CD8-positive, alpha-beta memory T cell (primary cell): ENCODE results near the gene SURF1. TPM values are rescaled to one million over a fixed set of nuclear protein-coding genes. Genes with fewer than 3 reads are reported as not detected.
A peak's percentile ranks its signal among the peaks of the same experiment; 100 is the strongest.
"Not testable (repeated sequence)": the region's sequence is repeated elsewhere in the genome, so short reads cannot be mapped to it uniquely, and the experiment has no call there.

Experiments used
- CTCF ChIA-PET: fragments of 350-600 bp; sonication (Branson Sonifier 250); formaldehyde crosslinking; loops from one replicate; lab custom pipeline; 2021; ENCODE audit warnings: antibody characterized with exemption; lab: Charles Lee
- POLR2A ChIA-PET: fragments of 350-600 bp; sonication (Branson Sonifier 250); formaldehyde crosslinking; loops from one replicate; lab custom pipeline; 2021; ENCODE audit warnings: antibody characterized with exemption; lab: Charles Lee
- DNase-seq, 5 donors: peaks; one replicate each; pipeline versions ENCODE4 v3.0.0 to v3.0.0-alpha.2; 2020 to 2022; ENCODE audit warnings: mixed read lengths in 1 of 5
- H3K27ac ChIP-seq: one replicate; pipeline ENCODE4 v1.7.0; 2013; ENCODE audit warnings: low read depth, mild to moderate bottlenecking, low read length, moderate library complexity
- H3K27me3 ChIP-seq: 2 replicates; pipeline ENCODE4 v1.7.0; 2013; ENCODE audit warnings: low read length, mild to moderate bottlenecking; ENCODE audit not compliant: insufficient read depth, poor library complexity, severe bottlenecking
- H3K36me3 ChIP-seq: 2 replicates; pipeline ENCODE4 v1.7.0; 2013; ENCODE audit warnings: mild to moderate bottlenecking, low read length, moderate library complexity; ENCODE audit not compliant: insufficient read depth
- H3K4me1 ChIP-seq: 2 replicates; pipeline ENCODE4 v1.7.0; 2013; ENCODE audit warnings: mild to moderate bottlenecking, low read length, moderate library complexity; ENCODE audit not compliant: insufficient read depth
- H3K4me3 ChIP-seq: 2 replicates; pipeline ENCODE4 v1.7.0; 2013; ENCODE audit warnings: mild to moderate bottlenecking, low read length
- H3K9me3 ChIP-seq: 2 replicates; pipeline ENCODE4 v1.7.0; 2013; ENCODE audit warnings: mild to moderate bottlenecking, low read length
- H3K27ac Mint-ChIP-seq, 8 donors: one replicate each; pipeline ENCODE4 v1.8.0; 2020 to 2021; ENCODE audit warnings: mixed read lengths in 8 of 8, mild to moderate bottlenecking in 6 of 8, inconsistent platforms in 3 of 8, moderate library complexity in 3 of 8
- H3K27me3 Mint-ChIP-seq, 2 donors: one replicate each; pipeline ENCODE4 v1.8.0; 2020 to 2021; ENCODE audit warnings: mixed read lengths in 2 of 2, mild to moderate bottlenecking in 1 of 2, moderate library complexity in 1 of 2
- H3K36me3 Mint-ChIP-seq, 3 donors: one replicate each; pipeline ENCODE4 v1.8.0; 2020 to 2021; ENCODE audit warnings: mixed read lengths in 3 of 3, inconsistent platforms in 1 of 3, mild to moderate bottlenecking in 1 of 3
- H3K4me1 Mint-ChIP-seq, 3 donors: one replicate each; pipeline ENCODE4 v1.8.0; 2020 to 2021; ENCODE audit warnings: mixed read lengths in 3 of 3, inconsistent platforms in 1 of 3, mild to moderate bottlenecking in 1 of 3
- H3K4me3 Mint-ChIP-seq, 7 donors: one replicate each; pipeline ENCODE4 v1.8.0; 2020 to 2021; ENCODE audit warnings: mixed read lengths in 7 of 7, mild to moderate bottlenecking in 6 of 7, moderate library complexity in 4 of 7, inconsistent platforms in 2 of 7
- H3K9me3 Mint-ChIP-seq, 5 donors: one replicate each; pipeline ENCODE4 v1.8.0; 2020 to 2022; ENCODE audit warnings: mixed read lengths in 5 of 5, mild to moderate bottlenecking in 3 of 5, moderate library complexity in 2 of 5, inconsistent platforms in 1 of 5
- polyA plus RNA-seq: library from polyadenylated mRNA; unstranded; fragments of 300-500 nt; fragmentation: Illumina TruSeq; gene quantifications from one replicate; pipeline ENCODE4 v1.2.3, GENCODE V29; 2021
- total RNA-seq, 2 experiments: library from RNA; stranded (reverse); gene quantifications; one replicate each; pipeline ENCODE4 v1.2.3, GENCODE V29; 2021

Gene SURF1
- total and polyA plus RNA-seq, 3 experiments from 2014 or later = 35.9 to 110 (median 37.8) TPM

GRCh38 chr9:133382507-133383141, 26.3 kb upstream of the SURF1 start:
- Histone ChIP-seq H3K9me3 (no peaks in the 10 kb centered on the region), H3K27ac (no peak overlapping the region), H3K36me3 (no peaks in the 10 kb centered on the region), H3K4me1 (no peaks in the 10 kb centered on the region), H3K27me3 (no peaks in the 10 kb centered on the region), H3K4me3 (no peak overlapping the region)
- POLR2A ChIA-PET = no interaction called here
- CTCF ChIA-PET = no interaction called here
- H3K4me3 Mint-ChIP-seq = no peak overlapping the region
- H3K4me1 Mint-ChIP-seq = no peaks in the 10 kb centered on the region
- no peaks in the 10 kb centered on the region for H3K36me3 Mint-ChIP-seq
- H3K27ac Mint-ChIP-seq = no peak overlapping the region
- no peaks in the 10 kb centered on the region for H3K9me3 Mint-ChIP-seq
- H3K27me3 Mint-ChIP-seq = no peaks in the 10 kb centered on the region
- DNase-seq = no peak

GRCh38 chr9:133380734-133381133, 24.4 kb upstream of the SURF1 start:
- Mint-ChIP-seq H3K9me3 (no peaks in the 10 kb centered on the region), H3K27me3 (no peaks in the 10 kb centered on the region), H3K27ac (no peak overlapping the region), H3K4me1 (peaks cover 0 to 3% (median 0%) of the 10 kb centered on the region in 3 donors), H3K4me3 (no peak overlapping the region), H3K36me3 (no peaks in the 10 kb centered on the region)
- Histone ChIP-seq H3K4me3 (no peak overlapping the region), H3K4me1 (no peaks in the 10 kb centered on the region), H3K27ac (no peak overlapping the region), H3K27me3 (no peaks in the 10 kb centered on the region), H3K36me3 (no peaks in the 10 kb centered on the region), H3K9me3 (no peaks in the 10 kb centered on the region)
- POLR2A ChIA-PET = no interaction called here
- CTCF ChIA-PET = interaction anchor here (1.2 kb wide), 1 partner anchor 30 kb away, joined by 4 read pairs; no protein-coding TSS in a partner anchor
- no peak for DNase-seq

DNA sequence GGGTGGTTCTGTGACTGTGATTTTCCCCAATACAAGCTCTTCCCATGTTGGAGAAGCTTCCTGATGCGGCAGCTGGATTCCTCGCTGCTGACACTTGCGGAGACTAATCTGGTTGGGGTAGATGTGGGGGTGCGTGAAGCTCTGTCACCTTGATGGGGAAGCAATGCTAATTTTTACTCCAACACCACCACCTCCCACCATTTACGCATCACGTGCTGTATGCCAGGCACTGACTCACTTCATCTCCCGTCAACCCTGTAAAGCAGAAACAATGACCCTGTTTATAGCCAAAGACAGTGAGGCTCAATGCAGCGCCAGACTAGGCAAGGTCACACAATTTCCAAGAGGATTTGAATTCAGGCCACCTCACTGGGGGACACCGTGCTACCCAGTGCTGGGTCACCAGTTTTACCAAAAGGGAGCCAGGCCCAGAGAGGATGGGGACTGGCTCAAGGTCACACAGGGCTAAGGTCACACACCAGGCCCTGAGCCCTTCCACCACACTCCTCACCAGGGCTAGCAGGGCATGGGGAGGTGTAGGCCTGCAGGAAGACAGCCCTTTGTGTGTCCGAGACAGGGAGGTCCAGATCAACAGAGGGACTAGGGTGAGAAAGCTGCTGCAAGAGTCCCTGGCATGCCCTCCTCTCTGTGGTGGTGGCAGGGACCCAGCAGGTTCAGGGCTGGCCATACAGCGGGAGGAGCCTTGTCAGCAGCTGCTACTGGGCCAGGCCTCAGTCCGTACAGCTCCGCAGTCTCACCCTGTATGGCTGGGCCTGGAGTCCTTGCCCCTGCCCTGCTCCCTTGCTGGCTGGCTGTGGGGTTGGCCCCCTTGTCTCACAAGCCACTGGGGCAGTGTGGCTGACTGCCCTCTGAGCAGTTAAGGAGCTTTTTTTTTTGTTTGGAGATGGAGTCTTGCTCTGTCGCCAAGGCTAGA, 23.1 kb upstream of the SURF1 start:
- Histone ChIP-seq H3K9me3 (no peaks in the 10 kb centered on the region), H3K27me3 (no peaks in the 10 kb centered on the region), H3K4me1 (peaks cover 7% of the 10 kb centered on the region), H3K4me3 (no peak overlapping the region), H3K36me3 (no peaks in the 10 kb centered on the region), H3K27ac (no peak overlapping the region)
- Mint-ChIP-seq H3K4me3 (peak overlapping the region in 1 of 7 donors; percentile 63), H3K9me3 (no peaks in the 10 kb centered on the region), H3K27ac (peak overlapping the region in 1 of 8 donors; percentile 31), H3K27me3 (no peaks in the 10 kb centered on the region), H3K4me1 (peaks cover 7 to 10% (median 7%) of the 10 kb centered on the region in 3 donors), H3K36me3 (peaks cover 0 to 8% (median 2%) of the 10 kb centered on the region in 3 donors)
- POLR2A ChIA-PET = interaction anchor here (0.7 kb wide), 1 partner anchor 79 kb away, joined by 3 read pairs; no protein-coding TSS in a partner anchor
- DNase-seq = no peak
- CTCF ChIA-PET = no interaction called here

GRCh38 chr9:133378408-133378962, 22.2 kb upstream of the SURF1 start:
- DNase-seq = no peak
- Histone ChIP-seq H3K9me3 (no peaks in the 10 kb centered on the region), H3K4me1 (peaks cover 12% of the 10 kb centered on the region), H3K4me3 (no peak overlapping the region), H3K27ac (no peak overlapping the region), H3K36me3 (no peaks in the 10 kb centered on the region), H3K27me3 (no peaks in the 10 kb centered on the region)
- H3K9me3 Mint-ChIP-seq = no peaks in the 10 kb centered on the region
- H3K27me3 Mint-ChIP-seq = no peaks in the 10 kb centered on the region
- ChIA-PET POLR2A (no interaction called here), CTCF (interaction anchor here (1.1 kb wide), 1 partner anchor 43 kb away, joined by 3 read pairs; no protein-coding TSS in a partner anchor)
- peaks cover 0 to 11% (median 2%) of the 10 kb centered on the region in 3 donors for H3K36me3 Mint-ChIP-seq
- H3K4me3 Mint-ChIP-seq = peak overlapping the region in 2 of 7 donors; percentile 20 to 82
- H3K27ac Mint-ChIP-seq = peak overlapping the region in 1 of 8 donors; percentile 31
- peaks cover 13 to 17% (median 17%) of the 10 kb centered on the region in 3 donors for H3K4me1 Mint-ChIP-seq

DNA sequence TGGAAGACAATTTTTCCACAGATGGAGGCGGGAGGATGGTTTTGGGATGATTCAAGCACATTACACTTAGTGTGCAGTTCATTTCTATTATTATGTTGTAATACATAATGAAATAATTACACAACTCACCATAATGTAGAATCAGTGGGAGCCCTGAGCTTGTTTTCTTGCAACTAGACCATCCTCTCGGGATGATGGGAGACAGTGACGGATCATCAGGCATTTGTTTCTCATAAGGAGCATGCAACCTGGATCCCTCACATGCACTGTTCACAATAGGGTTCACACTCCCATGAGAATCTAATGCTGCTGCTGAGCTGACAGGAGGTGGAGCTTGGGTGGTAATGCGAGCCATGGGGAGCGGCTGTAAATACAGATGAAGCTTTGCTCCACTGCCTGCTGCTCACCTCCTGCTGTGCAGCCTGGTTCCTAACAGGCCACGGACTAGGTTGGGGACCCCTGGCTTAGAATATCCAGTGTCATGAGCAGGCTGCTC, 21.5 kb upstream of the SURF1 start:
- Mint-ChIP-seq H3K27ac (peak overlapping the region in 2 of 8 donors; percentile 31 to 83), H3K36me3 (peaks cover 0 to 17% (median 2%) of the 10 kb centered on the region in 3 donors), H3K4me1 (peaks cover 19 to 24% (median 24%) of the 10 kb centered on the region in 3 donors), H3K4me3 (peak overlapping the region in 1 of 7 donors; percentile 82), H3K9me3 (no peaks in the 10 kb centered on the region), H3K27me3 (no peaks in the 10 kb centered on the region)
- peaks cover 19% of the 10 kb centered on the region for H3K4me1 ChIP-seq
- H3K27ac ChIP-seq = no peak overlapping the region
- H3K36me3 ChIP-seq = no peaks in the 10 kb centered on the region
- no peak for DNase-seq
- H3K4me3 ChIP-seq = no peak overlapping the region
- no peaks in the 10 kb centered on the region for H3K27me3 ChIP-seq
- ChIA-PET CTCF (interaction anchor here (1.1 kb wide), 1 partner anchor 43 kb away, joined by 3 read pairs; no protein-coding TSS in a partner anchor), POLR2A (interaction anchor here (1.8 kb wide), 1 partner anchor 30 kb away, joined by 7 read pairs; the partner anchor contains the start of genes MED22 and RPL7A)
- H3K9me3 ChIP-seq = no peaks in the 10 kb centered on the region

DNA sequence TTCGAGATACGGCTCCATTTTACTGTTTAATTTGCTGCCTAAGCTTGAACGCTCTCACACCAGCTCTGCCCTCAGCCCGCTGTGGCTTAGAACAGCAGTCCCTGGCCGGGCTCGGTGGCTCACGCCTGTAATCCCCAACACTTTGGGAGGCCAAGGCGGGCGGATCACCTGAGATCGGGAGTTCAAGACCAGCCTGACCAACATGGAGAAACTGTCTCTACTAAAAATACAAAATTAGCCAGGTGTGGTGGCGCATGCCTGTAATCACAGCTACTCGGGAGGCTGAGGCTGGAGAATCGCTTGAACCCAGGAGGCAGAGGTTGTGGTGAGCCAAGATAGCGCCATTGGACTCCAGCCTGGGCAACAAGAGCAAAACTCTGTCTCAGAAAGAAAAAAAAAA, 21.0 kb upstream of the SURF1 start:
- H3K4me1 ChIP-seq = peaks cover 24% of the 10 kb centered on the region
- POLR2A ChIA-PET = interaction anchor here (1.0 to 1.8 kb wide), 2 partner anchors 29 to 45 kb away, joined by 3 to 7 read pairs; partner anchors contain the start of genes MED22 and RPL7A
- not testable (repeated sequence) for H3K27me3 ChIP-seq, DNase-seq, H3K27ac ChIP-seq, H3K27me3 Mint-ChIP-seq, H3K9me3 Mint-ChIP-seq, H3K4me3 ChIP-seq, H3K36me3 ChIP-seq, H3K9me3 ChIP-seq
- Mint-ChIP-seq H3K27ac (peak overlapping the region in 5 of 8 donors; percentile 46 to 83 (median 75)), H3K4me3 (peak overlapping the region; percentile 64 to 84 (median 75)), H3K4me1 (peaks cover 24 to 29% (median 29%) of the 10 kb centered on the region in 3 donors), H3K36me3 (peaks cover 0 to 22% (median 2%) of the 10 kb centered on the region in 3 donors)
- CTCF ChIA-PET = interaction anchor here (0.8 kb wide), 2 partner anchors 27 to 29 kb away, joined by 3 read pairs; partner anchors contain the start of genes MED22 and RPL7A
